AG04449 (cell line): ENCODE data around the gene MALRD1.

ENCODE experiments used
- CTCF ChIA-PET: fragments of 350-600 bp; formaldehyde crosslinking; extraction: SDS; loops from one replicate; lab custom pipeline; 2021; ENCODE audit warnings: antibody characterized with exemption; lab: Yijun Ruan, JAX
- POLR2A ChIA-PET: fragments of 400-600, 350-600 bp; formaldehyde crosslinking; extraction: SDS; loops from one replicate; lab custom pipeline; 2020; ENCODE audit warnings: antibody characterized with exemption, inconsistent platforms; lab: Yijun Ruan, JAX
- DNase-seq: peaks from one replicate; pipeline ENCODE4 v3.0.0-alpha.2; 2010; ENCODE audit warnings: low read depth, low spot score
- H3K4me3 ChIP-seq: 2 replicates; pipeline ENCODE4 v1.5.1; 2011; ENCODE audit warnings: low read depth, mild to moderate bottlenecking, control low read depth, low read length
- CTCF ChIP-seq: IDR thresholded peaks from one replicate; pipeline ENCODE4 v1.5.1; 2011; ENCODE audit warnings: mild to moderate bottlenecking, moderate library complexity, low read length, control low read depth, inconsistent platforms; ENCODE audit not compliant: insufficient read depth; ENCODE audit errors: missing control alignments

Gene MALRD1

GRCh38 chr10:19620811-19621210, 572.2 kb downstream of the MALRD1 start:
- DNase-seq: no peak
- CTCF ChIA-PET: no interaction called here
- no peak for TF ChIP-seq CTCF
- POLR2A ChIA-PET: no interaction called here
- H3K4me3 ChIP-seq: no peak overlapping the region

- POLR2A ChIA-PET: no interaction called here
- CTCF ChIA-PET: no interaction called here
- no peak for TF ChIP-seq CTCF
- DNase-seq: no peak
- no peak overlapping the region for H3K4me3 ChIP-seq
Measured at GRCh38 chr10:19623321-19623720, 574.7 kb downstream of the MALRD1 start.

- no peak overlapping the region for H3K4me3 ChIP-seq
- DNase-seq: no peak
- CTCF ChIA-PET: no interaction called here
- no peak for TF ChIP-seq CTCF
- POLR2A ChIA-PET: no interaction called here
Measured at GRCh38 chr10:19626156-19626555, 577.6 kb downstream of the MALRD1 start.

- no peak for DNase-seq
- ChIA-PET CTCF (no interaction called here), POLR2A (no interaction called here)
- H3K4me3 ChIP-seq: no peak overlapping the region
- TF ChIP-seq CTCF: no peak
Measured at GRCh38 chr10:19628767-19629560, 580.4 kb downstream of the MALRD1 start.

GRCh38 chr10:19629567-19629966, 581.0 kb downstream of the MALRD1 start:
- DNase-seq: no peak
- POLR2A ChIA-PET: no interaction called here
- no peak overlapping the region for H3K4me3 ChIP-seq

GRCh38 chr10:19634163-19634562, 585.6 kb downstream of the MALRD1 start:
- DNase-seq: no peak
- ChIA-PET POLR2A (no interaction called here), CTCF (no interaction called here)
- H3K4me3 ChIP-seq: no peak overlapping the region
- no peak for TF ChIP-seq CTCF

More at GRCh38 chr10:19629567-19629966, 581.0 kb downstream of the MALRD1 start:
- no peak for TF ChIP-seq CTCF
- CTCF ChIA-PET: no interaction called here
